ENCODE results near the gene SYT9.

SYT9 gene, protein sequence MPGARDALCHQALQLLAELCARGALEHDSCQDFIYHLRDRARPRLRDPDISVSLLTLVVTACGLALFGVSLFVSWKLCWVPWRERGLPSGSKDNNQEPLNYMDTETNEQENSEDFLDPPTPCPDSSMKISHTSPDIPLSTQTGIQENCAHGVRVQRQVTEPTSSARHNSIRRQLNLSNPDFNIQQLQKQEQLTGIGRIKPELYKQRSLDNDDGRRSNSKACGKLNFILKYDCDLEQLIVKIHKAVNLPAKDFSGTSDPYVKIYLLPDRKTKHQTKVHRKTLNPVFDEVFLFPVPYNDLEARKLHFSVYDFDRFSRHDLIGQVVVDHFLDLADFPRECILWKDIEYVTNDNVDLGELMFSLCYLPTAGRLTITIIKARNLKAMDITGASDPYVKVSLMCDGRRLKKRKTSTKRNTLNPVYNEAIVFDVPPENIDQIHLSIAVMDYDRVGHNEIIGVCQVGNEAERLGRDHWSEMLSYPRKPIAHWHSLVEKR

DNA sequence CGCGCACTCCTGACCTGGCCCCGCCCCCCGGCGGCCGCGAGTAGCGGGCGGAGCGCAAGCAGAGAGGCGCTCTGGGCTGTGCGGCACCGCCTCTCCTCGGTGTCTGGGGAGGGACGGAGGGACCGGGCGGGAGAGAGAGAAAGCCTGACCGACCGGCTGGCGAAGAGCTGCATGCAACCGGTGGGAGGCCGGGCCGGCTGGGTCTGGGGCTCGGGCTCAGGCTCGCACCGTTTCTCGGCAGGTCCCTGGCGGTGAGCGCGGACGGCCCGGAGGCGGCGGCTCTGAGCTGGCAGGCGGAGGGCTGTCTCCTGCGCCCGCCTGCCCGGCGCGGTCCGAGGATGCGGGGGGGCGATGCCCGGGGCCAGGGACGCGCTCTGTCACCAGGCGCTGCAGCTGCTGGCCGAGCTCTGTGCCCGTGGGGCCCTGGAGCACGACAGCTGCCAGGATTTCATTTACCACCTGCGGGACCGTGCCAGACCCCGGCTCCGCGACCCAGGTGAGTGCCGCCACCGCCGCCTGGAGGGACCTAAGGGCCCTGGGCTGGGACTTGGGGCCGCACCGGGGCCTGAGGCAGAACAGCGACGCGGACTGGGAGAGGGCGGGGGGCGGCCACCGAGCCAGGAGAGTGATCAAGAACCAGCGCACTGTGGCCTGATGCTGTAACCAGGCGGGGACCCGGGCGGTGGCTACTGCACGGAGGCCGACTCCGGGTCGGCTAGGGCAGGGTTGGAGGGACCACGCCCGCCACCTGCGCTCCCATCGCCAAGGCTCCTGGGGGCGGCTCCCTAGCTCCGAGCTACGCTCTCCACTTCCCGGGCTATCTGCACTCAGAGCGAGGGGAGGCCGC, at the start of gene SYT9:
TSS of gene SYT9 (plus strand) at position 69 of the 847 bp plus-strand sequence. CDS start at position 352, 283 bp downstream.
- no peak for DNase-seq

DNA sequence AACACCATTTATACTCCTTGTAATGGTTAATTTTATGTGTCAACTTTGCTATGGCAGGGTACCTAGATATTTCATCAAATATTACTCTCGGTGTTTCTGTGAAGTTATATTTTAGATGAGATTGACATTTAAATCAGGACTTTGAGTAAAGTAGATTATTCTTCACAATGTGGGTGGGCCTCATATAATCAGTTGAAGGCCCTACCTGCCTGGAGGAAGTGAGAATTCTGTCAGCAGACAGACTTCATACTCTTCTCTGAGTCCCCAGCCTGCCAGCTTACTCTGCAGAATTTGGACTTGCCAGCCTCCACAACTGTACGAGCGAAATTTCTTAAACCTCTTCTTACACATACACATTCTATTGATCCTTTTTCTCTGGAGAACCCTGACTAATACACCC, 49.3 kb upstream of the SYT9 start:
- no peak for DNase-seq

DNA sequence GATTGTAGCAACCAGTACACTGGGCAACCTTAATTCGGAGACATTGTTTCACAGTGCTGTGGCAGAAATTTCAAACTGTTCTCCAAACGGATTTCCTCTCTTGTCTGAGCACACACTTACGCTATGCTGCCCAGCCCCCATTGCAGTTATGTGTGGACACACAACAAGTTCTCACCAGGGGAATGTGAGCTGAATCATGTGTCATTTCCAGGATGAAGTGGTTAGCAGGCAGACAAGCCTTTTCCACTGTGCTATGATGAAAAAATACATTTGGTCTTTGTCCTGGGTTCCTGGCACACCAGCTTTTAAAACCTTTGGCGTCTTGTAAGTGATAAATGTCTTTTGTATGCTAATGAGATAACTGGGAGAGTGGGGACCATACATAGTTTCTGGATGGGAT, 46.9 kb upstream of the SYT9 start:
- no peak for DNase-seq

DNA sequence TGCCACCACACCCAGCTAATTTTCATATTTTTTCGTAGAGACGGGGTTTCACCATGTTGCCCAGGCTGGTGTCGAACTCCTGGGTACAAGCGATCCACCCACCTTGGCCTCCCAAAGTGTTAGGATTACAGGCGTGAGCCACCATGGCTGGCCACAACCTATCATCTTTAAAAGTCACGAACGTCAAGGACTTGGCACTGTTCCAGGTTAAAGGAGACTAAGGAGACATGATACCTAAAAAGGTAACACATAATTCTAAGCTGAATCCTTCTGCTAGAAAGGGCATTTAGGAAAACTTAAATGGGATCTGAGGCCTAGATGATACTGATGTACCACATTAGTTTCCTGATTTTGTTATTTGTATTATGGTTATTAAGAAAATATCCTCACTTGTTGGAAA, 43.3 kb upstream of the SYT9 start:
- no peak for DNase-seq

DNA sequence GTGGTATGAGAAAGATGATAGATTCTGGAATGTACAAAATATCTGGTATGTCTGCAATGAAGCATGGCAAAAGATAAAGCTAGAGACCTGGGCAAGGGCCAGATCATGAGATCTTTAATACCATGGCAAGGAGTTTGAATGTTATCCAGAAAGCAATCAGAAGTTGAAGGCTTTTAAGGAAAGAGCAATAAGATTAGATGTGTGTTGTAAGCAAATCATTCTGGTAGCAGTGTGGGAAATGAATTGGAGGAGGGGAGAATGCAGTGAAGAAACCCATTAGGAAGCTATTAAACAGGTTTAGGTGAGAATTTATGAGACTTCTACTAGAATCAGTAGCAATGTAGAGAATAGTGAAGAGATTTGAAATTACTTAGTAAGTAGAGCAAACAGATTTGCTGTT, 32.2 kb upstream of the SYT9 start:
- DNase-seq: no peak

DNA sequence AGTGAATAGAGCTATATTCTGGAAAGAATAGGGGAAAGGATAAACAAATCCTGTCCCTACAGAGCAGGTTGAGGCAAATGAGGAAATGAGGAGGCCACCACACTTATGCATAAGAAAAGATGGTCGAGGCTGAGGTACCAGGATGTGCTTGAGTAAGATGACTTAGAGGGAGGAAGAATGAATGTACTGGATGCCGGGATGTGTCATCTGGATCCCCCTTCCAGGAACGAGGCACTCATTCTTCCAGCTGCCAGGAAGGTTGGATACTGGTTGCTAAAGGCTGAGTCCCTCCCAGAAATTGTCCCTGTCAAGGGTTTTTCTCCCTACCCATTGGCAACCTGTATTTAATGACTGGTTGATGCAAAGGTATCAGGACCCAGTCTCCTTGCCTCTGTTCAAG, 31.1 kb upstream of the SYT9 start:
- no peak for DNase-seq

DNA sequence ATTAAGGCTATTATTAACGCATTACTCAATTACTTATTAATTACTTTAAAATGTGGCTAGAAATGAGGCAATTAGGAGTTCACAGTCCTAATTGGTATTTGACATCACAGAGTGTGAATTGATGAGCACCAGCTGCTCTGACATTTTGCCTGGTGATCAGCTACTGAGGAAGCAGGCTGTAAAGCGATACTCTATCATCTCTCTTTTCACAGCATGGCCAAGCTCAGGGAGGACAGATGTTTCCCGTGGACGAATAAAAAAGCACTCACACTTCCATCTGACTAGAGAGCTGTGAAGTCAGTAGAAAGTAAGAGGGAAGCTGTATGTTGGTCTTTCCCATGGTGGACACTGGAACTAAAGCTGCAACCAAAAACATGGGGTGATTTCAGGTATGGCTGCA, 29.1 kb upstream of the SYT9 start:
- no peak for DNase-seq

DNA sequence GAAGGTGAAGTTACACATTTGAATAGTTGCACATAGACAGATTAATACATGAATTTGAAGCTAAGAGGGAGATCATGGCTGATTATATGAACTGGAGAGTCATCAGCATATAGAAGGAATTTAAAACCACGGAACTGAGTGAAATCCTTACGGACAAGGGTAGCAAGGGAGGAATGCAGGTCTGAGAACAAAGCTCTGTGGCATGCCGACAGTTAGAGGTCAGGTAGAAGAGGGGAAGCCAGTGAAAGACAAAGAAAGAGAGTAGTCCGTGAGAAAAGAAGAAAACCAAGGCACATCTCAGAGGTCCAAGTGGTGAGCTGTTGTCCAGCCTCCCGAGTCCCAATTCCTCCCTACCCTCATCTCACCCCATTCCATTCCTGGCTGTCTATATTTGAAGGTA, 11.8 kb upstream of the SYT9 start:
- no peak for DNase-seq

DNA sequence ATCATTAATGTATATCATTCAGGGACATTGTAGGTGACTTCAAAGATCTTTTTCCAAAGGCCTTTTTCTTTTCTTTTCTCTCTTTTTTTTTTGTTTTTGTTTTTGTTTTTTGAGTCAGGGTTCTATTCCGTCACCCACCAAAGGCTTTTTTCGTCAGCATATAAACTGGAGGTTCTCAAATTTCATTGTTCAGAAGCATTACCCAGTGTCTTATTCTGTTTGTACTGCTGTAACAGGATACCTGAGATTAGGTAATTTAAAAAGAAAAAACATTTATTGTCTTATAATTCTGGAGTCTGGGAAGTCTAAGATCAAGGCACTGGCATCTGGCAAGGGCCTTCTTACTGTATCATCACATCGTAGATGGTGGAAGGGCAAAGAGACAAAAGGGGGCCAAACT, 6.4 kb upstream of the SYT9 start:
- DNase-seq: no peak

DNA sequence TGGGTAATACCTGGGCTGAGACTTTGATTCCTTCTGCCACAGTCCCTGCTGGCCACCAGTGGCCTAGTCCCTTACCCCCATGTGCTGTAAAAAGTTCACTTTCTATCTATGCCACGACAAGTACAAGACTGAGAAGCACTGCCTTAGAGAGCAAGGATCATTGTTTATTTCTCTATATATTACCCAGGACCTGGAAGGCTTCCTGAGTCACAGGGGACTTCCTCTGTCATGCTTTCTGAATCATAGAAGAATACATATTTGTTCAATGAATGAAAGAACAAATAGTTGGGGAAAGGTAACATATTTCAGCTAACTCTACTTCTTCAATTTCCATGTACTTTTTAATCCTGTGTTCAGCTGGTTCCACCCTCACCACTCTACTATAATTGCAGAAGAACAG, 5.5 kb upstream of the SYT9 start:
- no peak for DNase-seq

DNA sequence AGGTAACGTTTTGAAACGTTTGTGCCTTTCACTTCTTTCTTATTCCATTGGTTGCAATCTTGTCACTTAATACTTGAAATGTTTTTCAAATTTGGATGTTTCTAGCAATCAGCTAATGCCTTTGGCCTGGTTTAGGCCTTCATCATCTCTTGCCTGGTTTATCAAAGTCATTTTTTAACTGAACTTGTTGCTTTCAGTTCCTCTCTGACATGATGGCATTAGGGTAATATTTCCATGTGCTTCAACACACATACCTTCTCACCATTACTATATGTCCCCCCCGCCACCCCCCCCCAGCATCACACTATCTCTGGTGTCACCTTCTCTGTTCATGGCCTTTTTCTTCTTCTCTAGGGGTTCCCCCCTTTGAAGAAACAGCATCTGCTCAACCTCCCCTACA, 1.5 kb upstream of the SYT9 start:
- no peak for DNase-seq

DNA sequence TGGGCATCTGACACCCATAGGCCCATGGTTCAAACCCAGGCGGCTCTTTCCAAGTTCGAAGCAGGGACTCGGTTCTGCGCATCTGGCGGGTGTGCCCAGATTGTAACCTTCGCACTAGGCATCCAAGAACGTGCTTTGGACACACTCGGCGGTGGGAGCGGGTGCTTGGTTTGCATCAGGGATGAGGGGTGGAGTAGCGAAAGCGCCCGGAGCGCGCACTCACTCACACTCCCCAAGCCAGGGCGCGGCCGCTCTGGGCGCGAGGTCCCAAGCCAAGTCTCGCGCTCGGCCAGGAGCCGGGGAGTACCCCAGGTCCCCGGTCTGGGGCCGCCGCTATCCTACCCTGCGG, 243 bp upstream of the SYT9 start:
- DNase-seq: no peak

DNA sequence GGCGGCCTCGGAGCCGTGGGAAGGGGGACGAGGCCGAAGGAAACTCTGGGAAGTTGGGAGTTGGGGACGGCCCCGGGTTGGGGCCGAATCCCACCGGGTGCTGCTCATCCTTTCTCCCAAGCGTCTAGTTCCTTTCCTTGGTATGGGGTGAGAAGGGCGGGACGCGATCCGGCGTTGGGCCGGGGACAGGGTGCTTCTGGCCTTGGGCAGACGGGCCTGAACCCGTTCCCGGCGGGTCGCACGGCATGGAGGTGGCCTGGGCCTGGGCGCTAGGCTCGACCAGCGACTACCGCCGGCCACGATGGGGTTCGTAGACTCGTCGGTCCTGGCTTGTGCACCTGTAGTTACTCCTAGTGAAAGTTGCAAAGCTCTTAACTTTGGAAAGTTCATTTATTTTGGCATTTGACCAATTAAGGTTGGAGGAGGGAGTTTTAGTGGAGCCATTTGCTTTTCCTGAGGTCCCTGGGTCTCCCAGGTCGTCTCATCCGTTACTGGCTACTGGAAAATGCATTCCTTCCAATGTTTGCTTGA, 1.0 kb downstream of the SYT9 start:
- no peak for DNase-seq

DNA sequence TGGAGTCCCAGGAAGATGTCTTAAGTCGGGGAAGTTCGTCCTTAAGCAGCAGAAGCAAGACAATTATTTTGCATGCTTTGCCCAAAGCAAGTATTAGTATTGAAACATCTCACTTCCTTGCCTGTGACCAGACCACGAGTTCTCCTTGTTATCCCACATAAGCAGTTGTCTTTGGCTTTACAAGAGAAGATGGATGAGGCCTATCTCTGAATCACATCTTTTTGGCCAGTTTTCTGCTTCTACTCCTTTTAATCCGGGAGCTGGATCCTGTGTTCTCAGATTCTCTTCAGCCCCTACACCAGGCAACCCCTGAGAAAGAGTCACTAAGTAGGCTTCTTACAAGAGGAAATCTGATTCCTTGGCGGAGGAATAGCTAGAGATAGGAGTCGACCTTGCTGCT, 2.1 kb downstream of the SYT9 start:
- DNase-seq: no peak

DNA sequence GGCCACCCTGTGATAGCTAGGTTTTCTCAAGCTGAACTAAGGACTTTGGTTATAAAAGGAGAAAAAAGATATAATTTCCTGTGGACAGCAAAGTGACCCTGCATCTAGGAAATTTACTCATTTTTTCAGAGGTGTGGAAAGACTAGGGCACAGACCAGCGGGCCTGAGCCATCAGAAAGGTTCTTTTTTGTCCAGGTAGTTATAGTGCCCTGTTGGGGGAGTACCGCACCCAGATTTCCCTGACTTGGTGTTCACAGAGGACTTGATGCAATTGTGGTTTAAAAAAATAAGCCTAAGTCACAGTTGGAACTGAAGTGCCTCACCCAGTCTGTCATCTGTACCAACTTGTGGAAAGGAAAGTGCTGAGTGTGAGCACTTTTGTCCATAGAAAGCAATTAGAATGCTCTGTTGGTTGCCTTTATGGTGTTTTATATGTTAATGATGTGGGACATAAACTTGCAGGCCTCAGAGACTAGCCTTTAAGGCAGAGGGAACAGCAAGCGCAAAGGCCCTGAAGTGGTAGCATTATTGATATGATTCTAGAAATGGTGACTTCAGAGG, 3.1 kb downstream of the SYT9 start:
- no peak for DNase-seq

DNA sequence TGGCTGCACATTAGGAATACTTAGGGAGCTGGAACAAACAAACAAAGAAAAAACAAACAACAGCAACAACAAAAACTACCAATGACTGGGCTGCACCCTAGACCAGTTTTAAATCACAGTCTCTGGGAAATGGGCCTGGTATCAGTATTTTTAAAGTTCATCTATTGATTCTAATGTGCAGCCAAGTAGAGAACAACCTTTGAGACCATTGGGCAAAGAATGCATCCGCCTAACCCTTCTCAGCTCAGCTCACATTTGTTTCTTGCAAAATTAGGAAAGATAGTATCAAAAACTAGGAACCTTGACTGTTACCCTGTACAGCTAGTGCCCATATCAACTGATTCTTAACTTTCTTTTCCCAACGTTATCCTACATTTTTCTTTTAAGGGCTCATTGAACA, 5.2 kb downstream of the SYT9 start:
- DNase-seq: no peak

DNA sequence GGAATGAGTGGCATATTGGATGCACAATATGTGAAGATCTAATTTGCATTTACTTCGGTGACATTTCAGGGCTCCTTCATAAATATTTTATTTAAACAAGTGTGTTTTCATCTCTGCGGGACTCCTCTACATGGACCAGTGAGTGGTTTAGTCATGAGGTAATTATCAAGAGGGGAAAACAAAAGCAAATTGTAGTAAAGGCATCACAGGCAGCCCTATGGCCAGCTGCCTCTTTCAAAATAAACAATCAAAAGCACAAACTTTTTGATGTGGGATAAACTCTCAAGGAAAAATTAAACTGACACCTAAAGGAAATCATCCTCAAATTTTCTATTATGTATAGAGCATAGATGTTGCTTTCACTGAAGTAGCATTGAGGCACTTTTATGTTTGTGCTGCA, 6.0 kb downstream of the SYT9 start:
- DNase-seq: no peak

DNA sequence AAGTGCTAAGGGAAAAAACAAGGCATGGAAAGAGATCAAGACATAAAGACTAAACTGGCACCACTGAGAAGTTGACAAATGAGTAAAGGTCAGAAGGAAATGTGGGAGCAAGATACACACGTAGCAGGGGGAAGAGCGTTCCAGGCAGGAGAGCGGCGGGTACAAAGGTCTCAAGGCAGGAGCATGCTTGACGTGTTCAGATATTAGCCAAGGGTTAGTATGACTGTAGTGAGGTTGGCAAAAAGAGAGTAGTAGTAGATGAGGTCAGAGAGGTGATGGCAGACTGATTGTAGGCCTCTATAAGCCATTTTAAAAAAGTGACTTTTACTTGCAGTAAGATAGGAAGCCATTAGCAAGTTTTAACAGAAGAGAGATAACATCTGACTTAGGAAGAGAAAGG, 9.9 kb downstream of the SYT9 start:
- no peak for DNase-seq

DNA sequence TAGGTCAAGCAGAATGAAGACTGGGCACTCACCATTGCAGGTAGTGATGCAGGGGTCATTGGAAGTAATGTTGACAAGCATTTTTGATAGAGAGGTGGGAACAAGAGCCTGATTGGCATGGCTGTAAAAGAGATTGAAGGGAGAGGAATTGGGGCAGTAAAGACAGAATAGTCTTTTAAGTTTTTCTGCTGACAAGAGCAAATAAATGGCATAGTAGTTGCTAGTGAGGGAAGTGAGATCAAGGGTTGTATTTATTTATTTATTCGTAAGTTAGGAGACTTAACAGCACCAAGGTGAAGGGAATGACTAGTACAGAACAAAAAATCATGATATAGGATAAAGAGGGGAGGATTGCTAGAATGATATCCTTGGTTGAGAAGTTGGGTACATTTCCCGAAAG, 11.0 kb downstream of the SYT9 start:
- DNase-seq: no peak

DNA sequence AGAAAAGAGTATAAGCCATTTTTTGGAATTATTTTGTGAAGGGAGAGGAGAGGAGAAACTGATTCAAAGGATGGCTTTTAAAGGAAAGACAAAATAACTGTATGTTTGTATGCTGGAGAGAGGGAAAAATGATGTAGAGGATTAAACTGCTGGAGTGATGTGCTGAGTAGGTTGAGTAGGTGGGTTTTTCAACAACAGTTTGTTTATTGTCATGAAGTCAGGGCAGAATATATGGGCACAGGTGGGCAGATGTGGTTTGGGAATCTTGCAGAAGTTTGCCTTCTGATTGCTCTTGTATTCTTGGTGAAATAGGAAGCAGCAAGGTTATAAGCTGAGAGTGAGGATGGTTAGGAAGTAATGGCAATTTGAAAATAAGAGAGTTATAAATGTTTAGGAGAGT, 12.1 kb downstream of the SYT9 start:
- DNase-seq: no peak

DNA sequence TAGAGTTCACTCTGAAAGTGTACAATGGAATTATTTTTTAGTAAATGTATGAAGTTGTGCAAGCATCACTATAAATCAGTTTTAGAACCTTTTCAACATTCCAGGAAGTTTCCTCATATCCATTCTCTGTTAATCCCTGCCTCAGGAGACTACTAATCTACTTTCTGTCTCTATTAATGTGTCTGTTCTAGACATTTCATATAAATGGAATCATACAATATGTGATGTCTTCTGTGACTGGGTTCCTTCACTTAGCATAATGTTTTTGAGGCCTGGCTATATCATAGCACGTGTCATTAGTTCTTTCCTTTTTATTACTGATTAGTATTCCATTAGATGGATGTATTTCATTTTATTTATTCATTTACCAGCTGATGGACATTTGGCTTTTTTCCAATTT, 17.1 kb downstream of the SYT9 start:
- DNase-seq: no peak

DNA sequence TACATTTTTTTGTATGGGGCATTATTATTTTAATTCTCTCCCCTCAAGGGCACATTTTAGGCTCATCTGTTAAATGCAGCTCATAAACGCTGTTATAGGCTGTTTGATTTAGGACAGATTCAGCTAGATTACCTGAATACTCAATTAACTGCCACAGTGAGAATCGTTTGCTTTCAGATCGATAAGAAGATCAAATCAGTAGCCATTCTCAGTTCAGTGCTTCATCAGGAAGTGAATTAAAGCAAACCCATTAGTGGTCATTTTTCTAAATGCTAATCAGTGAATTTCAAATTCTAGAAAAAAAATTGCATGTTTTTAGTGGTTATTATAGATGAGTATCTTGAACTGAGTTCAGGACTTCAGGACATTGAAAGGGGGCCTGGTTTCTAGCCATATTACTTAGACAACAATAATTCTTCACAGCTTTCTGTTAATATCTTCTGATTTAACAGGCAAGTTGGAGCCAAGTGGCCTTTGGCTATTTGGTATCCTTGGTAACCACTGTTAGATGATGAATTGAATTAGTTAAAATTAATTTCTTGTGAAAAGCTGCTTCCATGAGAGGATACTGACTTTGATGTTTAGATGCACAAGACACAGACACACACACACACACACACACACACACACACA, 18.6 kb downstream of the SYT9 start:
- no peak for DNase-seq

DNA sequence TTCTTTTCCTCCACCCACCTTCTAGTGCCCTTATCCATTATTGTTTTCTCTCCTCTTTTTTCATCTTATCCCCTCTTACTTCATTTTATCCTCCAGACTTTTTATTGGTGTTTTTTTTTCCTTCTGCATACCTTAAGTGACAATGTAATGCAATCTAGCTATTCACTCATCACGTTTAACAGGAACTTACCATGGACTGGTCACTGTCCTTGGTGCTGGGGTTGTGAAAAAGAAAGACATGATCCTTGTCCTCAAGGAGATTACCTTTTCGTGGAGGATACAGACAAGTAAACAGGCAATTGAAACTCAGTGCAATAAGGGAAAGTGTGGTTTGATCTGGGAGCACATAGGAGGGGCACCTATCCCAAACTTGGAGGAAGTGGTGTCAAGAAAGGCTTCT, 20.7 kb downstream of the SYT9 start:
- DNase-seq: no peak
